Cardiac septum (tissue), 1 donor: ENCODE measurements around the gene CCDC69. TPM values are rescaled to one million over a fixed set of nuclear protein-coding genes. Genes with fewer than 3 reads are reported as not detected.

Experiments
- DNase-seq: peaks from one replicate; pipeline ENCODE4 v3.0.0-alpha.2; 2020; ENCODE audit warnings: low spot score
- intact Hi-C: fragments of 100-400 bp; cut with DNase I; formaldehyde crosslinking; loops from one replicate; pipeline ENCODE4 v1.14.0; 2022
- total RNA-seq: library from RNA; stranded (reverse); fragmentation: NEBNext Ultra II Directional; extraction: Animal tissue kit (Norgen Biotek cat#: 25700); gene quantifications from one replicate; pipeline ENCODE4 v1.2.1, GENCODE V29; 2021
- donor health status: DM: no; HTN: no; CAD: no.

Gene CCDC69
- total RNA-seq, 1 donor from 2014 or later: 116 TPM

DNA sequence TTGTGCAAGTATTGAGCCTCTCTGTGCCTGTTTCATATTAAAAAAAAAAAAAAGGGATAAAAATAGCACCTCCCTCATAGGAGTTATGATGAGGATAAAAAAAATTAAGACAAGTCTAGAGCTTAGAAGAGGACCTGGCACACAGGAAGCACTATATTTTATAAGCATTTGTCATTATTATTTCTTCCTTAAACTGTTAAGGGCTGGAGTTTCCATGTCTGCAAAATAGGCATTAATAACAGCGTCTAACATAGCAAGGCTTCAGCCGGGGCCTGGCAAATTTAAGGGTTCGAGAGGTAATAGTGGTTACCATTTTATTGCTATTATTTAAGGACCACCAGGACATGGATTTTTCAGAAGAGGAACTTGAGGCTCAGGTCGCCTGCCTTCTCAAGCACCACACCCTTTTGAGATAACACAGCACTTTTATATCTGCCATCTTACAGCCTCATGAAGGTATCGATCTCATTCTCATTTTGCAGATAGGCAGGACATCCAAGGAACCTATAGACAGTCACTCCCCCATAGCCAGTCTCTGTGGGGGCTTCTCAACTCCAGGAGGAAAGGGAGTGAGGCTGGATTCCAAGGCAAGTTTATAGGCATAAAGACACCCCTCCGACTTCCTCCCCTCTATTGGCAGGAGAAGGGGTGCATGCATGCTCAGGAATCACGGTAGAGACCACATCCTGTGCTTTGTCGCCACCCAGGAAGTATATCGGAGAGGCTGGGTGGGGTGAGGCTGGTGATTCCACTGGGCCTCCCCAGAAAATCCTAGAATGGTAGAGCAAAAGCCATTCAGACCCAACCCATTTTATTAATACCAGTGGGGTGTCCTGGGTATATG is 68.7 kb downstream of the CCDC69 start:
- intact Hi-C loops: loop anchor here (5.0 kb wide), 1 partner anchor 82 kb away; no protein-coding TSS in a partner anchor
- DNase-seq: no peak

DNA sequence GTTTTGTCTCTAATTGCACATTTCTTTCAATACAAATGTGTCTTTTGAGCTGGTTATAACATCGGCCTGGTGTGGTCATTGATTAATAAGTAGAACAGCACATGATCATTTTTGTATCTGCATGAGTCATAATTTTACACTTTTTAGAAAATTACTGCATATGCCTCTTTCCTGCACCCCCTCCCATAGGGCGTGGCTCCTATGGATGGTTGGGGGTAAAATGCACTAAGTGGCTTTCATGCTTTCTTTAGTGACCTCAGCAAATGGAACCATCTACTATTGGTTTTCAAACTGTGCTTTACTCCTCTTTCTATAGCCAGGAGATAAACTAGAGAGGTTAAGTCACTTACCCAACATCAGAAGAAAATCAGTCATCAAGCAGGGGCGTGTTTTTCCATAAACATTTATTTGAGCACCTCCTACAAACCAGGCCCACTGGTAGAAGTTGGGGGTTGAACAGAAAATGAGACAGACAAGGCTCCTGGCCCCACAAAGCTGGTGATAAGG is 70.1 kb downstream of the CCDC69 start:
- intact Hi-C loops: no loop called here
- DNase-seq: no peak

GRCh38 chr5:151153300-151153699 is 70.6 kb downstream of the CCDC69 start:
- no peak for DNase-seq
- intact Hi-C loops: no loop called here

GRCh38 chr5:151151793-151152192 is 72.1 kb downstream of the CCDC69 start:
- no peak for DNase-seq

GRCh38 chr5:151151263-151151660 is 72.6 kb downstream of the CCDC69 start:
- intact Hi-C loops: no loop called here
- DNase-seq: no peak

More at GRCh38 chr5:151151793-151152192, 72.1 kb downstream of the CCDC69 start:
- intact Hi-C loops: no loop called here

DNA sequence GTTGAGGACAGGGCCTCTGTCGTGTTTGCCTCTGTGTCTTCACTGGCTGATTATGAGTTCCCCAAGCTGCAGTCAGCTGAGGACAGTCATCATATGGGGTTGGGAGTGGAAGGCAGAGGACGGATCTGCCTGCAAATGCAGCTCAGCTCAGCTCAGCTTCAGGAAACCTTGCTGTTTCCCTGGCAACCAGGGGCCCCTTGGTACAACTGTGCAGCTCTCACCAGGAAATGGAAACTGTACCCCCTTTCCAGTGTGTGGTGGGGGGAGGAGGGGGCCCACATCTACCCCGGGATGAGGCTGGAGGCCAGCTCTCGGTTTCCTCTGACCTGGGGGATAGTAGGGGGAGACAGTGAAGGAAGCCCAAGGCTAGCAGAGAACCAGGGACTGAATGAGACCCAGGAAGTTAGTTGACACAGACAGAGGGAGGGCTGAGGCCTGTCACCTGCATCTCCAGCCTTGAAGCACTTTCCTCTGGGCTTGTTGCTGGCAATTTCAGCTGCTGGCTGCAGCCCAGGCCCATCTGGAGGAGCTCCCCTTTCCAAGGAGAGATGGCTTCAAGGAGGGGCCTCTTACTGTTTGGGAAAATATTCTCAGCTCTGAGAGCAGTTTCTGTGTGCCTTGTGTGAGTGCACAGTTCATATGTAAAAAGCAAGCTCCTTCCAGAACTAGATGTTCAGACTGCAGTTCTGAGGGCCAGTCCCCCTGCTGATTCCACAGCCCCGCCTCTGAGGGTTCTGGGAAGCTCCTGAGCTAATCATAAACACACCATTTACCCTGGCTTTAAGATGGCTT is 73.2 kb downstream of the CCDC69 start:
- DNase-seq: no peak
- intact Hi-C loops: no loop called here

DNA sequence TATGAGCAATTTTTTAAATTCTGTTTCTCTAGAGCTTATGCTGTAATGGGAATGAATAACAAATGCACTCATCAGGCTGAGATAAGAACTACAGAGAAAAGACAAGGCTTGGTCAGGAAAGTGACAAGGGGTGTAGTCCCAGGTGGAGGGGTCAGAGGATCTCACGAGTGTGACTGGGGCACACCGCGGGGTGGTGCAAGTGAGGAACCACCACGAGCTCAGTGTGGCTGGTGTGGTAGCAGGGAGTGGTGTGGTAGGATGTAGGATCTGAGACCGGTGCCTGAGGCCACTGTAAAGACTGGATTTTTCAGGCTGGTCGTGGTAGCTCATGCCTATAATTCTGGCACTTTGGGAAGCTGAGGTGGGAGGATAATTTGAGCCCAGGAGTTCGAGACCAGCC is 75.3 kb downstream of the CCDC69 start:
- intact Hi-C loops: no loop called here
- DNase-seq: no peak

DNA sequence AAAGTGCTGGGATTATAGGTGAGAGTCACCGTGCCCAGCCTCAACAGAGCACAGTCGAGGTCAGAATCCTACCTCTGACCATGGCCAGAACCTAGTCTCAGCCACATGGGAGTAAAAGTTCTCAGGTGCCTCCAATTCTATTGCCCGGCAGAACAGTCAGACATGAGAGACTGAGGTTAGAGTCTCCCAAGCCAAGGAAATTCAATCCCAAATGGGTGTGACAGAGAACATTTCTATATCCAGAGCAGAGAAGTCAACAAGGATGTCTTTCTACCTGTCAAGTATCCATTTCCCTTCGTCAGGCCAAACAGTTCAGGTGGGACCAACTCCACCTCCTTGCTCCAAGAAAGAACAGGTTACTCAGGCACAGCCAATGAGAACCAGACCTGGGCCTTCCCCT is 76.9 kb downstream of the CCDC69 start:
- no peak for DNase-seq
- intact Hi-C loops: no loop called here

GRCh38 chr5:151146061-151146460 is 77.8 kb downstream of the CCDC69 start:
- DNase-seq: no peak
- intact Hi-C loops: no loop called here

- DNase-seq: no peak
- intact Hi-C loops: loop anchor here (5.0 kb wide), 1 partner anchor 92 kb away; no protein-coding TSS in a partner anchor
These were observed 79.0 kb downstream of the CCDC69 start for GRCh38 chr5:151144922-151145321.

- no peak for DNase-seq
- intact Hi-C loops: loop anchor here (5.0 kb wide), 1 partner anchor 93 kb away; no protein-coding TSS in a partner anchor
These were observed 79.6 kb downstream of the CCDC69 start for GRCh38 chr5:151144275-151144674.

- intact Hi-C loops: loop anchor here (5.0 kb wide), 1 partner anchor 94 kb away; no protein-coding TSS in a partner anchor
- DNase-seq: no peak
These were observed 80.2 kb downstream of the CCDC69 start for GRCh38 chr5:151143645-151144044.

GRCh38 chr5:151142933-151143332 is 81.0 kb downstream of the CCDC69 start:
- intact Hi-C loops: loop anchor here (5.0 kb wide), 1 partner anchor 94 kb away; no protein-coding TSS in a partner anchor
- no peak for DNase-seq

DNA sequence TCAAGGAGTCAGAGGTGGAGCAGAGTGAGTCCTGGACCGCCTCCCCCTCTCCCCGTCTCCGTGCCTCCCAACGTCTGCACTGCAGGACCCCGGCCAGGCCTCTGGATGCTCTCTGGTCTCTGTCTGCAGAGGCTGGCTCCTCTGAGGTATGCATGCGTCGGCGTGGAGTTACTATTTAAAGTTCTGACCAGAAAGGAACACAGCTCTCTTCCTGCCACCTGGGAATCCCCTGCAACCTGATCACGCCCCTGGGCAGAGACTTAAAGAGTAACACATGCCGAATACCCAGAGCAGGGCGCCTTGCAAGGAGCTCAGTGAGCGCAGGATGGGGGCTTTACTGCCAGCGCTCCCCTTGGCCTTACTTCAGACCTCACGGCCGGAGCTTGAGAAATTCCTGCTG is 82.4 kb downstream of the CCDC69 start:
- intact Hi-C loops: loop anchor here (5.0 kb wide), 1 partner anchor 96 kb away; no protein-coding TSS in a partner anchor
- peak; percentile 84 for DNase-seq

DNA sequence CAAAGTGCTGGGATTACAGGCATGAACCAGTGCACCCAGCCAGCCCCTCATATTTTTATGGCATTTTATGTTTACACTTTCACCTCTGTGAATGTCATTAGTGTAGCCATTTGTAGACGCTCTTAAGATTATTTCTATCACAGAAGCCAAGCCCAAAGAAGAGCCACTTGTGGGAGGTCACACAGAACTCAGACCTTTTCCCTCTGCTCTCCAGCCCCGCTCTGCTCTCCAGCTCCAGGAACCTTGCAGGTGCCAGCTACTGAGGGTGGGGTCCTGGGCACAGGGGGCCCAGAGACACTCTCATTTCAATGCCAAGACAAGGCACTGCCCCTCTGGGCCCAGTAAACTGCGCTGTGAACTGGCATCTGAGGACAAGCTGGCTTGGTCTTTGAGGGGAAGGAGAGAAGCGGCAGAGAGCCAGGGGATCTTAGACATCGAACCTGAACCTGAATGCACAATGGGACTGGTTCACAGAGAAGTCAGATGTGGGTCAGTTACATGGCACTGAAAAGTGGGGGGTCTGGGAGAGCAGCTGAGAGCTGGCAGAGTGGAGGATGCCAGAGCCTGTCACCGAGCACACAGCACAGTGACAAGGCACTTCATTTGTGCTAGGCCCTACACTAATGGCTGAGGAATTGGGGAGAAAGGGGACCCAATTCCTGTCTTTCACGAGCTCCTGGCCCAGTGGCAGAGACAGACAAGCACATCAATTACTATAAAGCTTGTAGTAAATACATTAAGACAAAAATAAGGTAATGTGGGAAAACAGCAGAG is 83.0 kb downstream of the CCDC69 start:
- DNase-seq: no peak
- intact Hi-C loops: loop anchor here (5.0 kb wide), 1 partner anchor 96 kb away; no protein-coding TSS in a partner anchor

DNA sequence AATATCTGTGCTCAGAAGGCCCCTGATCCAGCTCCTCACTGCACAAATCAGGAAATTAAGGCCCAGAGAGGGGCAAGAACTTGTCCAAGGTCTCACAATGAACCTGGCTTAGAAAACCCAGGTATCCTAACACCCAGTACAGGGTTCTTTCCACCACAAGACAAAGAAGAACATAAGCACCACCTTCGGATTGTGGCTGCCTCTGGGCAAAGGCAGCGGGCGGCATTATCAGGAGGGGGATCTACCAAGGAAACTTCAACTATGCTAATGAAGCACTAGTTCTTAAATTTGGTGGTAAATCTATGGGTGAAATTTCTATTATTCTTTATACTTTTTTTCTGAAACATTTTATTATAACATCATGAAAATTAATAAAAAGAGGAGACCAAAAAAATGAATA is 84.2 kb downstream of the CCDC69 start:
- intact Hi-C loops: loop anchor here (5.0 kb wide), 1 partner anchor 98 kb away; no protein-coding TSS in a partner anchor
- no peak for DNase-seq

DNA sequence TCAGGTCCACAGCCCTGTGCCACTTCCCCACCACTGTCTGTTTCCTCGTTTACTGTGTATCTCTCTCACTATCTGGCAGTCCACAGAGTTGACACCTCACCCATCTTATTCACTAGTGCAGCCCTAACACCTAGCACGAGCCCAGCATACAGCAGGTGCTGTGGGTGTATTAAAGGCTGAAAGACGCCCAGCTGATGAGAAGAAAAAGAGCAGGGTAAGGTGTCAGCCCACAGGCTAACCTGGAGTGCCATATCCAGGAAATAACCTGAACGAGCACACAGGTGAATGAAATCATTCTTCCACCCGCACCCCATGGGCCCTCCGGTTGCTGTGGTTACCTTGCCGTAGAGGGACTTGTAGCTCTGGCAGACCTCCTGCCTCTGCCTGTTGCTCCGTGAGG is 84.9 kb downstream of the CCDC69 start:
- DNase-seq: no peak
- intact Hi-C loops: no loop called here

DNA sequence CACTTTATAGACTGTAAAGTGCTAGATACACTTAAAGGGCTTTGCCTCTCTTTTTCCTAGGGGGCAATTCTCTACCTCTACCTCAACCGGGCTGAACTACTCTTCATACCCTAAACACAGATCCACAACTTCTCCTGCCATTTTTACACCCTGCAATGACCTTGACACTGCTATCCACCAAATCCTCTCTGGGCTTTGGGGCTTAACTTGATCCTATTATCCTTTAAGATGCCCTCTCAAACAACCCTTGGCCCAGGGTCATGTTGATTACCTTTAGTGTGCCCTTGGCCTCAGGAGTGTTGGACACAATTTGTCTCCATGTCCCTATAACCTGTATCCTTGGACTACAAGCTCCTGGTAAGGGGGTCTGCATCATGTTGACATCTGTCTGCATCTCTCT is 85.8 kb downstream of the CCDC69 start:
- intact Hi-C loops: no loop called here
- no peak for DNase-seq

GRCh38 chr5:151137067-151137825 is 86.6 kb downstream of the CCDC69 start:
- no peak for DNase-seq
- intact Hi-C loops: no loop called here
